ENCODE results near the gene KLHL7.

Gene KLHL7

GRCh38 chr7:23072048-23072447 lies 33.5 kb upstream of the KLHL7 start:
- no peak for DNase-seq (ENCODE audit: extremely low spot score)
- CTCF ChIA-PET = interaction anchor here (1.2 to 2.1 kb wide), 2 partner anchors 14 to 16 kb away, joined by 3 to 7 read pairs; no protein-coding TSS in a partner anchor
- TF ChIP-seq, protein P1, sequence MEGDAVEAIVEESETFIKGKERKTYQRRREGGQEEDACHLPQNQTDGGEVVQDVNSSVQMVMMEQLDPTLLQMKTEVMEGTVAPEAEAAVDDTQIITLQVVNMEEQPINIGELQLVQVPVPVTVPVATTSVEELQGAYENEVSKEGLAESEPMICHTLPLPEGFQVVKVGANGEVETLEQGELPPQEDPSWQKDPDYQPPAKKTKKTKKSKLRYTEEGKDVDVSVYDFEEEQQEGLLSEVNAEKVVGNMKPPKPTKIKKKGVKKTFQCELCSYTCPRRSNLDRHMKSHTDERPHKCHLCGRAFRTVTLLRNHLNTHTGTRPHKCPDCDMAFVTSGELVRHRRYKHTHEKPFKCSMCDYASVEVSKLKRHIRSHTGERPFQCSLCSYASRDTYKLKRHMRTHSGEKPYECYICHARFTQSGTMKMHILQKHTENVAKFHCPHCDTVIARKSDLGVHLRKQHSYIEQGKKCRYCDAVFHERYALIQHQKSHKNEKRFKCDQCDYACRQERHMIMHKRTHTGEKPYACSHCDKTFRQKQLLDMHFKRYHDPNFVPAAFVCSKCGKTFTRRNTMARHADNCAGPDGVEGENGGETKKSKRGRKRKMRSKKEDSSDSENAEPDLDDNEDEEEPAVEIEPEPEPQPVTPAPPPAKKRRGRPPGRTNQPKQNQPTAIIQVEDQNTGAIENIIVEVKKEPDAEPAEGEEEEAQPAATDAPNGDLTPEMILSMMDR (IDR thresholded peaks at IDR 0.05; ENCODE audit: control extremely low read depth, extremely low read depth, low read depth, missing control alignments) = no peak
- POLR2A ChIA-PET = no interaction called here

- ChIA-PET POLR2A (no interaction called here), CTCF (interaction anchor here (2.1 kb wide), 1 partner anchor 17 kb away, joined by 7 read pairs; no protein-coding TSS in a partner anchor)
- DNase-seq (ENCODE audit: extremely low spot score) = no peak
- TF ChIP-seq, protein P1 (IDR thresholded peaks at IDR 0.05; ENCODE audit: control extremely low read depth, extremely low read depth, low read depth, missing control alignments) = no peak
These were observed 32.7 kb upstream of the KLHL7 start for GRCh38 chr7:23072922-23073321.

GRCh38 chr7:23074443-23075261 lies 30.9 kb upstream of the KLHL7 start:
- DNase-seq (ENCODE audit: extremely low spot score) = no peak
- TF ChIP-seq, protein P1 (IDR thresholded peaks at IDR 0.05; ENCODE audit: control extremely low read depth, extremely low read depth, low read depth, missing control alignments) = no peak
- ChIA-PET POLR2A (no interaction called here), CTCF (interaction anchor here (1.0 to 2.5 kb wide), 4 partner anchors 11 to 292 kb away, joined by 3 to 6 read pairs (median 3); no protein-coding TSS in a partner anchor)

GRCh38 chr7:23075571-23075970 lies 30.0 kb upstream of the KLHL7 start:
- CTCF ChIA-PET = interaction anchor here (1.0 to 2.5 kb wide), 3 partner anchors 17 to 293 kb away, joined by 3 to 6 read pairs (median 3); no protein-coding TSS in a partner anchor
- no peak for DNase-seq (ENCODE audit: extremely low spot score)
- TF ChIP-seq, protein P1 (IDR thresholded peaks at IDR 0.05; ENCODE audit: control extremely low read depth, extremely low read depth, low read depth, missing control alignments) = no peak
- POLR2A ChIA-PET = no interaction called here

DNA sequence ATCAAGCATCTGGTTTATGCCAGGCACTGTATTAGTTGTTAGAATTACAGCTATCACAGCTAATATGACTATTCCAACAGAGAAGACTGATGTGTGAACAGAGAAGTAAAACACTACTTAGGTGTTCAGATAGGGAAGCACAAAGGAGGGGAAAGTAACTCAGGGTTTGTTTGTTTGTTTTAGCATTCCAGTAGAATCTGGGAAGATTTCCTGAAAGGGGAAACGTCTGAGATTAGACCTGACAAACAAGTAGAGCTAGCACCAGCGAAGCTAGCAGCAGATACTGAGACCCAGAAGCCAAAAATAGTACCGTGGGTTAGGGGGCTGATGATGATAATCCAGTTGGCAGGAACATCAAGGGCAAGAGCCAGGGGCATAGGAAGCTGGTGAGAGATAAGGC lies 28.8 kb upstream of the KLHL7 start:
- TF ChIP-seq, protein P1 (IDR thresholded peaks at IDR 0.05; ENCODE audit: control extremely low read depth, extremely low read depth, low read depth, missing control alignments) = no peak
- CTCF ChIA-PET = interaction anchor here (2.5 kb wide), 1 partner anchor 295 kb away, joined by 6 read pairs; no protein-coding TSS in a partner anchor
- POLR2A ChIA-PET = no interaction called here
- DNase-seq (ENCODE audit: extremely low spot score) = no peak

DNA sequence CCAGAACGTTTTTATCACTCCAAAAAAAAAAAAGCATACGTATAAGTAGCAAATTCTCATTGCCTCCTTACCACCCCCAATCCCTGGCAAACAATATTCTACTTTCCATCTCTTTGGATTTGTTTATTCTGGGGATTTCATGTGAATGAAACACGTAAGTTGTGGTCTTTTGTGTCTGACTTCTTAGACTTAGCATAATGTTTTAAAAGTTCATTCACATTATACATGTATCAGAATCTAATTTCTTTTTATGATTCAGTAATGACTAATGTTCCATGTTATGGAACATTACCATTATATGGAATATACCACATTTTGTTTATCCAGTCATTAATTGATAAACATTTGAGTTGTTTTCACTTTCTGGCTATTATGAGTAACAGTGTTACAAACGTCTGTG lies 12.5 kb upstream of the KLHL7 start:
- TF ChIP-seq, protein P1 (IDR thresholded peaks at IDR 0.05; ENCODE audit: control extremely low read depth, extremely low read depth, low read depth, missing control alignments) = no peak
- ChIA-PET POLR2A (no interaction called here), CTCF (interaction anchor here (1.0 kb wide), 1 partner anchor 18 kb away, joined by 3 read pairs; no protein-coding TSS in a partner anchor)
- no peak for DNase-seq (ENCODE audit: extremely low spot score)

Data from GM10248 (cell line).